Common myeloid progenitor, CD34-positive (primary cell): ENCODE results near the gene WNT9B.

ENCODE experiments used
- CTCF ChIA-PET: fragments of 350-600 bp; sonication (Branson Sonifier 250); formaldehyde crosslinking; loops from one replicate; lab custom pipeline; 2021; ENCODE audit warnings: antibody characterized with exemption; lab: Charles Lee
- POLR2A ChIA-PET: fragments of 350-600 bp; sonication (Branson Sonifier 250); formaldehyde crosslinking; loops from one replicate; lab custom pipeline; 2021; ENCODE audit warnings: antibody characterized with exemption; lab: Charles Lee
- DNase-seq, 3 donors: peaks; one replicate each; pipeline versions ENCODE4 v3.0.0 to v3.0.0-alpha.2; 2013
- H3K27ac ChIP-seq, 2 experiments: 1 replicate in 1 of 2; 2 replicates in 1 of 2; pipeline ENCODE4 v1.7.0; 2013; ENCODE audit warnings: inconsistent platforms in 2 of 2, low read length in 2 of 2, mild to moderate bottlenecking in 2 of 2, low read depth in 1 of 2, moderate library complexity in 1 of 2; ENCODE audit not compliant: severe bottlenecking in 2 of 2, insufficient read depth in 1 of 2, poor library complexity in 1 of 2
- H3K27me3 ChIP-seq, 5 experiments: replicated peaks in 2 of 5; 1 replicate in 3 of 5; 2 replicates in 2 of 5; pipeline versions ENCODE4 v1.6.1 to v1.7.0; 2013; ENCODE audit warnings: low read length in 4 of 5, mild to moderate bottlenecking in 2 of 5, moderate library complexity in 2 of 5, inconsistent platforms in 1 of 5; ENCODE audit not compliant: insufficient read depth in 5 of 5, control insufficient read depth in 4 of 5
- H3K36me3 ChIP-seq, 4 experiments: 1 replicate in 2 of 4; 2 replicates in 2 of 4; pipeline versions ENCODE4 v1.6.1 to v1.7.0; 2013; ENCODE audit warnings: low read length in 3 of 4, control low read depth in 1 of 4, mild to moderate bottlenecking in 1 of 4; ENCODE audit not compliant: control insufficient read depth in 4 of 4, insufficient read depth in 4 of 4
- H3K4me1 ChIP-seq, 4 experiments: 1 replicate in 3 of 4; 2 replicates in 1 of 4; pipeline versions ENCODE4 v1.6.1 to v1.7.1; 2013; ENCODE audit warnings: low read length in 3 of 4, mild to moderate bottlenecking in 3 of 4, control low read depth in 1 of 4, inconsistent platforms in 1 of 4, moderate library complexity in 1 of 4; ENCODE audit not compliant: control insufficient read depth in 4 of 4, insufficient read depth in 4 of 4; ENCODE audit errors: control extremely low read depth in 1 of 4
- H3K4me3 ChIP-seq, 7 experiments: 1 replicate in 4 of 7; 2 replicates in 3 of 7; pipeline versions ENCODE4 v1.5.1 to v1.7.0; 2013; ENCODE audit warnings: mild to moderate bottlenecking in 7 of 7, low read length in 6 of 7, moderate library complexity in 6 of 7, inconsistent platforms in 2 of 7, low read depth in 2 of 7, control low read depth in 1 of 7; ENCODE audit not compliant: insufficient read depth in 4 of 7, control insufficient read depth in 1 of 7; ENCODE audit errors: extremely low read depth in 1 of 7
- H3K9me3 ChIP-seq, 5 experiments: 1 replicate in 4 of 5; 2 replicates in 1 of 5; pipeline versions ENCODE4 v1.6.1 to v1.7.1; 2013; ENCODE audit warnings: low read length in 4 of 5, mild to moderate bottlenecking in 2 of 5, inconsistent platforms in 1 of 5, low read depth in 1 of 5, moderate library complexity in 1 of 5; ENCODE audit not compliant: control insufficient read depth in 4 of 5, insufficient read depth in 2 of 5; ENCODE audit errors: control extremely low read depth in 1 of 5
- WGBS: methylation state at CpG from one replicate; pipeline ENCODE4 v1.1.5; 2013; ENCODE audit not compliant: insufficient coverage; 5-methylcytosine and 5-hydroxymethylcytosine counted together

The WNT9B gene

GRCh38 chr17:46879101-46879500 is 27.7 kb downstream of the WNT9B start:
- Histone ChIP-seq H3K36me3 (no peaks in the 10 kb centered on the region), H3K27me3 (no peaks in the 10 kb centered on the region), H3K9me3 (no peaks in the 10 kb centered on the region), H3K27ac (no peak overlapping the region), H3K4me1 (peaks cover 0 to 39% (median 6%) of the 10 kb centered on the region in 4 experiments), H3K4me3 (no peak overlapping the region)
- no peak for DNase-seq
- CTCF ChIA-PET, result no interaction called here
- 98% methylated on average over 5 of the region's 7 CpGs for WGBS
- POLR2A ChIA-PET, result no interaction called here

- Histone ChIP-seq H3K4me3 (no peak overlapping the region), H3K27me3 (peaks cover 0 to 3% (median 0%) of the 10 kb centered on the region in 5 experiments), H3K36me3 (no peaks in the 10 kb centered on the region), H3K4me1 (peaks cover 0 to 27% (median 6%) of the 10 kb centered on the region in 4 experiments), H3K9me3 (no peaks in the 10 kb centered on the region), H3K27ac (no peak overlapping the region)
- POLR2A ChIA-PET, result no interaction called here
- CTCF ChIA-PET, result no interaction called here
- WGBS, result 98% methylated on average over 4 of the region's 5 CpGs
- no peak for DNase-seq
These were observed 29.6 kb downstream of the WNT9B start for GRCh38 chr17:46881015-46881414.

GRCh38 chr17:46882666-46883065 is 31.3 kb downstream of the WNT9B start:
- Histone ChIP-seq H3K4me3 (no peak overlapping the region), H3K27me3 (peaks cover 0 to 3% (median 0%) of the 10 kb centered on the region in 5 experiments), H3K4me1 (peaks cover 0 to 11% (median 4%) of the 10 kb centered on the region in 4 experiments), H3K27ac (no peak overlapping the region), H3K9me3 (no peaks in the 10 kb centered on the region), H3K36me3 (no peaks in the 10 kb centered on the region)
- CTCF ChIA-PET, result interaction anchor here (1.5 kb wide), 1 partner anchor 12 kb away, joined by 5 read pairs; no protein-coding TSS in a partner anchor
- POLR2A ChIA-PET, result no interaction called here
- DNase-seq, result no peak
- 91% methylated on average over 8 of the region's 8 CpGs for WGBS

GRCh38 chr17:46883871-46884520 is 32.6 kb downstream of the WNT9B start:
- Histone ChIP-seq H3K36me3 (no peaks in the 10 kb centered on the region), H3K9me3 (no peaks in the 10 kb centered on the region), H3K27me3 (peaks cover 0 to 3% (median 0%) of the 10 kb centered on the region in 5 experiments), H3K27ac (no peak overlapping the region), H3K4me3 (no peak overlapping the region), H3K4me1 (no peaks in the 10 kb centered on the region)
- 84% methylated on average over 11 of the region's 19 CpGs for WGBS
- ChIA-PET CTCF (interaction anchor here (1.5 kb wide), 1 partner anchor 10 kb away, joined by 5 read pairs; no protein-coding TSS in a partner anchor), POLR2A (no interaction called here)
- no peak for DNase-seq

DNA sequence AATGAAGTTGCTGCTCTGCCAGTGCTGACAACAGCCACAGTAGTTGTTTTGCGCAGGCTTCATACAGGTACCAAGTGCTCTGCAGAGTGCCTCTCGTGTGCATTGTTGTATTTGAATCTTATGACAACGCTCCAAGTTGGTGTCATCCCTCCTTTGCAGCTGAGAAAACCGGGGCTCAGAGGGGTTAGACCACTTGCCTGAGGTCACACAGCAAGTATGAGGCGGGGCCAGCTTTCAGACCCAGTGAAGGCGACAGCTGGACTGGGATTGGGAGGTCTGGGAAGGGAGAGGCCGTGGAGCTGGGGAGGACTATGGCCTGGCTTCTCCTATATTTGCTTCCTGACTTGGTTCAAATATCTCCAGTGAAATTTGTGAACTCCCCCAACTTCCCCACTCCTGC is 33.2 kb downstream of the WNT9B start:
- POLR2A ChIA-PET, result interaction anchor here (0.6 kb wide), 1 partner anchor 23 kb away, joined by 7 read pairs; no protein-coding TSS in a partner anchor
- no peak overlapping the region for H3K4me3 ChIP-seq
- CTCF ChIA-PET, result no interaction called here

GRCh38 chr17:46885415-46886309 is 34.3 kb downstream of the WNT9B start:
- Histone ChIP-seq H3K9me3 (no peaks in the 10 kb centered on the region), H3K4me3 (no peak overlapping the region), H3K27me3 (peaks cover 0 to 3% (median 0%) of the 10 kb centered on the region in 5 experiments), H3K36me3 (no peaks in the 10 kb centered on the region), H3K27ac (no peak overlapping the region), H3K4me1 (peaks cover 0 to 11% (median 3%) of the 10 kb centered on the region in 4 experiments)
- 97% methylated on average over 8 of the region's 10 CpGs for WGBS
- no peak for DNase-seq
- CTCF ChIA-PET, result interaction anchor here (0.8 to 1.2 kb wide), 2 partner anchors 43 to 57 kb away, joined by 3 read pairs; no protein-coding TSS in a partner anchor
- POLR2A ChIA-PET, result no interaction called here

More for the DNA sequence above, 33.2 kb downstream of the WNT9B start:
- H3K4me1 ChIP-seq, result peaks cover 0 to 3% (median 0%) of the 10 kb centered on the region in 4 experiments
- WGBS, result 96% methylated on average over 6 of the region's 7 CpGs
- H3K36me3 ChIP-seq, result no peaks in the 10 kb centered on the region
- no peak for DNase-seq
- no peaks in the 10 kb centered on the region for H3K9me3 ChIP-seq
- H3K27ac ChIP-seq, result no peak overlapping the region
- peaks cover 0 to 3% (median 0%) of the 10 kb centered on the region in 5 experiments for H3K27me3 ChIP-seq
